Lower leg skin (tissue), 4 donors: Measurements from ENCODE around the gene CDH23. TPM values are rescaled to one million over a fixed set of nuclear protein-coding genes. Genes with fewer than 3 reads are reported as not detected.

Experiments
- DNase-seq, 2 donors: peaks; one replicate each; pipeline ENCODE4 v3.0.0-alpha.2; 2019; ENCODE audit warnings: low spot score in 2 of 2
- H3K4me3 ChIP-seq: fragments of 200-600 bp; sonication (generic); 2 replicates; pipeline ENCODE4 v1.5.1; 2017; ENCODE audit warnings: mild to moderate bottlenecking, low read depth; ENCODE audit not compliant: poor library complexity, severe bottlenecking
- POLR2A ChIP-seq, 2 donors: fragments of 450-650 bp; IDR thresholded peaks; one replicate each; pipeline ENCODE4 v1.6.1; 2016 to 2017; ENCODE audit warnings: antibody characterized with exemption in 2 of 2, mild to moderate bottlenecking in 1 of 2, moderate library complexity in 1 of 2
- WGBS, 2 donors: methylation state at CpG; one replicate each; pipeline ENCODE4 v1.1.5; 2018; 5-methylcytosine and 5-hydroxymethylcytosine counted together
- intact Hi-C: fragments of 100-400 bp; cut with DNase I; formaldehyde crosslinking; loops from one replicate; pipeline ENCODE4 v1.15.0; 2023; ENCODE audit warnings: low total_unique reads
- total RNA-seq, 4 donors: library from RNA; depleted of rRNA; stranded (reverse); fragments of >200 nt; gene quantifications; one replicate each; pipeline ENCODE4 v1.1.0, GENCODE V29; 2016
- TF ChIP-seq, protein P1 (sequence below), 3 donors: fragments of 450-650 bp; IDR thresholded peaks; one replicate each; pipeline ENCODE4 v1.5.1; 2016; ENCODE audit warnings: antibody characterized with exemption in 3 of 3, mild to moderate bottlenecking in 3 of 3, moderate library complexity in 2 of 3

CDH23 gene
- total RNA-seq, 4 donors from 2014 or later: 1.7 to 9.2 (median 2.6) TPM

DNA sequence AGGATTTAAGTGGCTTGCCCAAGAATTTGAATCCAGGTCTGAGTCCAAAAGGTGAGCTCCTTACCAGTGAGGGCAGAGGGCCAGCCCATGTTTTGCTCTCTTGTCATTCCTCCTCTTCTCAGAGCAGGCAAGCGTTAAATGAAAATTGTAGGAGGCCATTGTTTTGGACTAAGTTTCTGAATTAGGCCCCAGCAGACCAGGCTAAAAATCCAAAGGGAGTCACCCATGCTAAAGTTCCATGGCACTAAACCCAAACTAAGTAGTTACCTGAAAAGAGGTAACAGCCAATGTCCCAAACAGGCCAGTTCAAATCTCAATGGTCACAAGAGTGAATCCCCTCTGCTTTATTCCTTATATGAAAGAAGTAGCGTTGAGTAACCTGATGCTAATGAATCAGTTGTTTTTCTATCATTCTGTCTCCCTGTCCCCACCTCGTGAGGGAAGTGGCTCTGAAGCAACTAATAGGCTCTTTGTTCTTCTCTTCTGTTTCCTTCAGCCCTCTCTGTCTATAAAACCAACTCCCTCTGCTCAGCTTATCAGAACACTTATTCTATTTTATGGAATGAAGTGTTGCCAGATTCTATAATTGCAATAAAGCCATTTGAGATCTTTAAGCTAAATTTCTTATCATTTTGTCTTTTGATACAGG lies 17.5 kb upstream of the CDH23 start:
- intact Hi-C loops: no loop called here
- H3K4me3 ChIP-seq: no peak overlapping the region
- no peak for DNase-seq
- TF ChIP-seq POLR2A (IDR thresholded peaks at IDR 0.05): no peak
- TF ChIP-seq, protein P1, sequence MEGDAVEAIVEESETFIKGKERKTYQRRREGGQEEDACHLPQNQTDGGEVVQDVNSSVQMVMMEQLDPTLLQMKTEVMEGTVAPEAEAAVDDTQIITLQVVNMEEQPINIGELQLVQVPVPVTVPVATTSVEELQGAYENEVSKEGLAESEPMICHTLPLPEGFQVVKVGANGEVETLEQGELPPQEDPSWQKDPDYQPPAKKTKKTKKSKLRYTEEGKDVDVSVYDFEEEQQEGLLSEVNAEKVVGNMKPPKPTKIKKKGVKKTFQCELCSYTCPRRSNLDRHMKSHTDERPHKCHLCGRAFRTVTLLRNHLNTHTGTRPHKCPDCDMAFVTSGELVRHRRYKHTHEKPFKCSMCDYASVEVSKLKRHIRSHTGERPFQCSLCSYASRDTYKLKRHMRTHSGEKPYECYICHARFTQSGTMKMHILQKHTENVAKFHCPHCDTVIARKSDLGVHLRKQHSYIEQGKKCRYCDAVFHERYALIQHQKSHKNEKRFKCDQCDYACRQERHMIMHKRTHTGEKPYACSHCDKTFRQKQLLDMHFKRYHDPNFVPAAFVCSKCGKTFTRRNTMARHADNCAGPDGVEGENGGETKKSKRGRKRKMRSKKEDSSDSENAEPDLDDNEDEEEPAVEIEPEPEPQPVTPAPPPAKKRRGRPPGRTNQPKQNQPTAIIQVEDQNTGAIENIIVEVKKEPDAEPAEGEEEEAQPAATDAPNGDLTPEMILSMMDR (IDR thresholded peaks at IDR 0.05): no peak
- WGBS, 2 donors: 65 to 67% methylated on average over 3 of the region's 3 CpGs

DNA sequence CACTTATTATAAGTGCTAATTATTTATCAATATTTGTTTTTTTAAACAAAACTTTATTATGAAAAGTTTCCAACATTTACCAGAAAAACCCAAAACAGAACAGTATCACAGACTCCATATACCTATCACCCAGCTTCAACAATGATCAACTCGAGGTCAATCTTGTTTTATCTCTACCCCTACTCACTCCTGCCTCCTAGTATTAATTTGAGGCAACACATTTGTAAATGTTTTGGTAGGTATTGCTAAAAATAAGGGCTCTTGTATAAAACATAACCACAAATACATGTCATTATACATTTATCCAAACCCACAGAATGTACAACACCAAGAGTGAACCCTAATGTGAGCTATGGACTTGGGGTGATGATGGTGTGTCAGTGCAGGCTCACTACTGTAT lies 15.9 kb upstream of the CDH23 start:
- DNase-seq: no peak
- WGBS, 2 donors: 45 to 49% methylated on average over 1 of the region's 1 CpG
- no peak for TF ChIP-seq POLR2A (IDR thresholded peaks at IDR 0.05)
- TF ChIP-seq, protein P1 (IDR thresholded peaks at IDR 0.05): no peak
- no peak overlapping the region for H3K4me3 ChIP-seq
- intact Hi-C loops: loop anchor here (5.0 kb wide), 1 partner anchor 321 kb away; no protein-coding TSS in a partner anchor

DNA sequence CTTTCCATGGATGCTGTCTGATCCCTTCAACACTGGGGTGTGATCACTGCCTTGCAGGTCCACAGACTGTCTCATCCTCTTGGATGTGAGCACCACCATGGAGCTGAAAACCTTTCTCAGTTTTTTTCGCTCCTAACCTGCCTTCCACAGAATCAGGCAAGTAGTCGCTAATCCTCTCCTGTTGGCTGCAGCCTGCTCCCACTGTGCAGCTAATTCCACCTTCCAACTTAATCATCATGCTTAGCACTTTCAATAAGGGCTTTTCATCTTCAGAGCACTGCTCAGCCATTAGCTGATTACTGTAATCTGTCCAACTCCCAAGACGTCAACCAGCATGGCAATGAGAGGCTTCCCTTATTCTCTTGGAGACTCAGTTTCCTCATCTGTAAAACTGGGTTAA lies 15.1 kb upstream of the CDH23 start:
- WGBS, 2 donors: 84 to 87% methylated on average over 3 of the region's 3 CpGs
- no peak for DNase-seq
- no peak overlapping the region for H3K4me3 ChIP-seq
- intact Hi-C loops: loop anchor here (5.0 kb wide), 1 partner anchor 321 kb away; no protein-coding TSS in a partner anchor
- no peak for TF ChIP-seq POLR2A (IDR thresholded peaks at IDR 0.05)
- TF ChIP-seq, protein P1 (IDR thresholded peaks at IDR 0.05): no peak

DNA sequence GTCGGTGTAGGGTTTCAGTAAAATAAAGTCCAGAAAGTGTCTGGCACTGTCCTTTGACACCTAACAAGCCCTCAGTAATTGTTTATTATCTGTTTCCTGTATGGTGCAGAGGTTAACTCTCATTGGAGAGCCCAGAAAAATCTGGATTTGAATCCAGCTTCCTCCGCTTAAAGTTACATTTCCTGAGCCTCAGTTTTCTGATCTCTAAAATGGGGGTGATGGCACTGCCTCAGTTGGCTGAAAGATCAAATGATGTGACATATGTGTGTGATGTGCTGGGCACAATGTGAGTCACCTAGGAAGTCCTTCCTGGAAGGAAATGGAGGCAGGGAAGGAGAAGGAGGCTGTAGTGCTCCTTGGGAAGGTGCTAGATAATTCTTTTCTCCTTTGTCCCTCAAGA lies 14.7 kb upstream of the CDH23 start:
- no peak for DNase-seq
- no peak overlapping the region for H3K4me3 ChIP-seq
- TF ChIP-seq, protein P1 (IDR thresholded peaks at IDR 0.05): no peak
- no peak for TF ChIP-seq POLR2A (IDR thresholded peaks at IDR 0.05)
- intact Hi-C loops: loop anchor here (5.0 kb wide), 1 partner anchor 320 kb away; no protein-coding TSS in a partner anchor
- 87 to 92% methylated on average over 2 of the region's 2 CpGs for WGBS, 2 donors

DNA sequence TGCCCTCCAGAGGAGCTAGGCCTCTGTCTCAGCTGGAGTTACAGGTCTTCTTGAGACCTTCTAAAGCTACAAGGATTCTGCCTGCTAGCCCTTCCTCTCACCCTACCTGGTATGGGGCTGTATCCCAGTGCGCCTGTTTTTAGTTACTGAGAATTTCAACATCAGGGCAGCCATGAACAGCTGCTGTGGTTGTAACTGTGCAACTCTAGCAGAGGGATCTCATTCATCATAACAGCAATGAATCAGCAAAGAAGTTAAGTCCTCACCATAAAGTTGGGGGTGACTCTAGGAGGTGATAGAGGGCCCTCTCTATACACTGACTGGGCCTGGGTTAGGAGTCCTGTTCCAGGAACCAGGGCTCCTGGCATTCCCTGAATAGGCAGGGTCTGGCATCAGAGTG lies 14.0 kb upstream of the CDH23 start:
- H3K4me3 ChIP-seq: no peak overlapping the region
- intact Hi-C loops: loop anchor here (5.0 kb wide), 1 partner anchor 320 kb away; no protein-coding TSS in a partner anchor
- no peak for DNase-seq
- 82 to 100% methylated on average over 1 of the region's 1 CpG for WGBS, 2 donors
- TF ChIP-seq POLR2A (IDR thresholded peaks at IDR 0.05): no peak
- TF ChIP-seq, protein P1 (IDR thresholded peaks at IDR 0.05): no peak
